ENCODE data around the gene KRT80.

The KRT80 gene

DNA sequence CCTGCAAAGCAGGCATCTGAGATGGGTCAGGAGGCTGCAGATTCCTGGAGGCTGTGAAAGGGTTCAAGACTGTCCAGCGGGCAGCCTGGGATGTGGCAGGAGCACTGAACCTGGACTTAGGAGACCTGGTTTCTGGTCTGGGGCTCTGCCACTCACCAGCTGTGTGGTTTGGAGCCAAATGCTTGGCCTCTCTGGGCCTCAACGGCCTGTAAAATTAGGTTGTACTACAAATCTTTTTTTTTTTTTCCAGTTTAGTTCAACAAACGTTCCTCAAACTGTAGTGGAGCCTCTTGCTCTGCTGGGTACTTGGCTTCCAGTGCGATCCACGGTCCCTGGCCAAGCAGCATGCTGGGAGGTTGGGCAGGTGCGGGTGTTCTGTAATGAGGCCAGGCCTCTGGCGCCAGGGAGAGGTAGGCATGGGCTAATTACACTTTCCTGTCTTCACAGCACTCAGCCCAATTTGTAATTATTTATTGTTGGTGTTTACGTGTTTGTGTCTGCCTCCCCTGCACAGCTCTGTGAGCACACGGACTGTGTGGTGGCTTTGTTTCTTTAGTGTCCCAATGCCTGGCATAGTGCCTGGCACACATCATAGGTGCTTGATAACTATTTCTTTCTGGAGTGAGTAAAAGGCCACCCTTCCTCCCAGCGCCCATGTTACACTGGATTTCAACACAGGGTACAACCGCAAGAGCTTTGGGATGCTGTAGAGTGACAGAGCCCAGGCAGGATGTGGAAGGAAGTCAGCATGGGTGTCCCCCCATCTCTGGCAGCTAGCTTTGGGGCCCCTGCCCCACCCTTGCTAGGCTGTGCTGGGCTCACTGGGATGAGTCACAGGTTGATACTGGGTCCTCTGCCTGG, 5.8 kb upstream of the KRT80 start:
- no peak for DNase-seq (ENCODE audit: low read depth)

DNA sequence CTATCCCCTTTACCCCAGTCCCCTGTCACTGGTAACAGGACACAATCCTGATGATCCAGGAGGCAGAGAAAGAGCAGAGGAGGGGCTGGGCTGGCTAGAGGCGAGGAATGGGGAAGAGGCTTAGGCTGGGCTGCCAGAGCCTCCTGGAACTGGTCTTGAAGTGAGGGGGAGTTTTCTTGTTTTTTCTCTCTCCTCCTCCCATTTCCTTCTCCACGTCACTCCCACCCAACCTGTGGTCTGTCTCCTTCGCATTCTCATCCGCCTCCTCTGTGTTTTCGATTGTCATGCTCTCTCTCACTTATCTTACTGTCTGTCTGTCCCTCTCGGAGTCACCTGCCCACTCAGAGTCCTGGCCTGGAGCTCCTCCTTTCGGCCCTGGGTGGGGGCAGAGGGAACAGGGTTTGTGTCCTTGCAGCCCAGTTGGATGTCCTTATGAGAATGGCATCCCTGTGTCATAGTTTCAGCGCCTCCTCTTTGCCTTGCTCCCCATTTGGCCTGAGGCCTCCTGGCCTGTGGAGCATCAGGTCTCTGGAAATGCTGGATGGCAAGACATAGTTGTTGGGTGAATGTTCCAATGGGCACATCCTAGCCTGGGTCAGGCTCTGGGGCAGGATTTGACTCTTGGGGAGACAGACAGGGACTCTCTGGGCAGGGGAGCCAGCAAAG, 3.4 kb upstream of the KRT80 start:
- DNase-seq (ENCODE audit: low read depth) = no peak

- DNase-seq (ENCODE audit: low read depth) = no peak
Measured at GRCh38 chr12:52193991-52194390, 2.2 kb upstream of the KRT80 start.

GRCh38 chr12:52193532-52193931, 1.7 kb upstream of the KRT80 start:
- no peak for DNase-seq (ENCODE audit: low read depth)

DNA sequence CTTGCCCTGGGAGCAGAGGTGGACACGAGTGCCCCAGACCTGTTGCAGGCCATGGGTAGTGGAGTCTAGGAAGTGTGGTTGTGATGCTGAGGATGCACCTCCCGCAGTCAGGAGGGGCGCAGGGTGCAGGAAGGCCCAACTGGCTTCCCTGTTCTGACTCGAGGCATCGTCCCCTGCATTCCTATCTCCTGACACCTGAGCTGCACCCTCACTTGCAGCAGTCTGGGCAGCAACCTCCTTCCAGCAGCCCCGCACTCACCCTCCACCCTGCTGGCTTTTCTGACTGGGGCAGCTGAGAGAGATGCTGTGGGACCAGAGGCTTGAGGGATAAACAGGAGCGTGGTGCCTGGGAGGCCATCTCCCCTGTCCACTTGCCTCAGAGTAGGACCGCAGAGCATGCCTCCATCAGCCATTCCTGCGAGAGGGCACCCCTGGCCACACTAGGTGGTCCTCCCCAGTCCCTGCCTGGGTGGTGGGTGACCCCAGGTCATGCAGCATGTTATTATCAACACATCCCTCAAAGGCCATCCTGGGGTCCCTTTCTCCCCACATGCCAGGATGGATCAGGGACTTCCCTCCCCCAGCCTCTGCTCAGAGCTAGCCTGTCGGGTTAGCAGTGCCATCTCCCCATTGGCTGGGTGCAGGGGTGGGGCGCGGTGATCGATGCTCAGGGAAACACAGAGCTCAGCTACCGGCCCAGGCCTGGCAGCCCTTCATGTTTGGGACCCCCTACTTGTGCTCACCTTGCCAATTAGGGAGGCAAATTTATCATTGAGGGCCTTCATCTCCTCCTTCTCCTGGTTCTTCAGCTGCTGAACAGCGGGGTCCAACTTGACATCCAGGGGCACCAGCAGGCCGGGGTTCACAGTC, 719 bp downstream of the KRT80 start:
- no peak for DNase-seq (ENCODE audit: low read depth)

GRCh38 chr12:52189376-52190174, 2.2 kb downstream of the KRT80 start:
- no peak for DNase-seq (ENCODE audit: low read depth)

DNA sequence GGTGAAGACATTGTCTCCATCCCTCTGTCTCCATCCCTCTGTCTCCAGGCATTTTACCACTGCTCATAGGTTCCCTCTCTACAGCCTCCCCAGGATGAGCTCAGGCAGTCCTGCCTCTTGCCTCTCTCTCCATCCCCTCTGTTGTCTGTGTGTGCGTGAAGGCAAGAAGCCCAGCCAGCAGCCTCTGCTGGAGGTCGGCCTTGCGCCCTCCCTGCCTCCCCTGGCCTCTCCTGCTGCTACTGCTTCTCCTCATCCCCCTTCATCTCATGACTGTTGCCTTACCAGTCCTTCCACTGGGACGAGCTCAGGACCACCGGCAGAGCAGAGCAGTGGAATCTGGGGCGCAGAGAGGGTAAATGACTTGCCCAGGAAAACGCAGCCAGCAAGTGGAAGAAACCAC, 3.2 kb downstream of the KRT80 start:
- no peak for DNase-seq (ENCODE audit: low read depth)

- no peak for DNase-seq (ENCODE audit: low read depth)
Measured at GRCh38 chr12:52187640-52188039, 4.2 kb downstream of the KRT80 start.

DNA sequence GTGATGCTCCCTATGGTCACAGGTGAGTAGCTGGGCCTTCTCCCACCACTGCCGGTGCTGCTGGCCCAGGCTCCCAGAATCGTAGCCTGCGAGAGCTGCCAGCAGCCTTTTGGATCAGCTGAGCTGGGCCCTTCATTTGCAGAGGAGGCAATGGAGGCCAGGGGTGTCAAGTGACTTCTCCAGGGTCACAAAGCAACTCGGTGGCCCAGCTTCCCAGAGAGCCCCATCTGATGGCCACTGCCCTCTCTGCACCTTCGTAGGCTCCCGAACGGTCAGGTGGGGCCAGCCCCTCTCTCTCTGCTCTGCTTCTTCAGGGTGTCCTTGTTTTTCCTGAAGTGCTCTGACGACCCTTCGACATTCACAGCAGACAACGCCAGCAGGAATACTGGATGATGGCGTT, 4.6 kb downstream of the KRT80 start:
- DNase-seq (ENCODE audit: low read depth) = no peak

DNA sequence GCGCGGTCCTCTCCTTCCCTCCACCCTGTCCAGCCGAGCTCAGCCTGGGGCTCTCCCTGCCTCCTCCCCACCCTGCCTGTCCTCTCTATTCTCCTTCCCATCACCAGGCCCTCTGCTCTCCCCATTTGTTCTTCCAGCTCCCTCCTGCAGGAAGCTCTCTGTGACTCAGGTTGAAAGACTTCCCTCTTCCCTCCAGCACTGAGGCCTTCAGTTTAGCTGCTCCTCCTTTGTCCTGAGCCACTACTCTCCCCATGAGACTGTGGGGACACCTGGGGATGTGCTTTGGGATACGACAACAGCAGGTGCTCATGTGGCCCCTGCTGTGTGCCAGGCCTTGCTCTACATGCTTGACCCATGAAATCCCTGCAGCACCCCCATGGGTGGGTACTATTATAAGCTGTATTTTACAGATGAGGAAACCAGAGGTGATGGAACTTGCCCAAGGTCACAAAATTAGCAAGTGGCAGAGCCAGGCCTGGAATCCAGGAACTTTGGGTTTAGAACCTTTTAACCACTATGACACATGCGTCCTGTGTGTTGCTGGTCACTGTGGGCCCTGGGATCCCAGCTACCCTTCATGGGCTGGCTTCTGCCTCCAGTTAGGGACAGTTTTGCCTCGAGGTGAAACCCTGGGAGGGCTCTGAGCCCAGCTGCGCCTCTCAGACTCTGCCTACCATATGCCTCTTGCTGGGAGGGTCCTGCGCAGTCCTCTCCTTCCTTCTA, 5.5 kb downstream of the KRT80 start:
- no peak for DNase-seq (ENCODE audit: low read depth)

DNA sequence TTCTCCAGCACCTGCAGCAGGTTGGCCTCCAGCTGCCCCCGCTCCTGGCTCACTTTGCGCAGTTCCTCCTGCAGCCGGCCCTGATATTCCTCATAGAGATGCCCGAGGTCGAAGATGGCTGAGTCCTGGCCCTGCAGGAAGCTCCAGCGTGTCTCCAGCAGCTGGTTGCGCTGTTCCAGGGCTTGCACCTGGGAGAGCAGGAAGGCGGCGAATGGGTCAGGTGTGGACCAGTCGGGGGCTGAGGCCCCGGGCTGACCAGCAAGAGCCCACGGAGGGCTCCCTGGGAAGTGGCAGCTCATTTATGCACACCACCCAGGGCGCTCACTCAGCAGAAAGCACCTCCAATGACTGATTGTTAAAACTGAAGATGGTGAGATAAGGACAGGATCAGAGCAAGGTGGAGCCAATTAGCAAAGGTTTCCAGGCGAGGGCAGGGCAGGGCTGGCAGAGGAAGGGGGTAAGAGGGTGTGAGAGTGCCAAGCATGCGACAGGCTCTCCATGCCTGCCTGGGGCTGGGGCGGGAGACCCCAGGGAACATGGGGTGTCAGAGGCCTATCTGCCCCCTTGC, 6.3 kb downstream of the KRT80 start:
- no peak for DNase-seq (ENCODE audit: low read depth)

GRCh38 chr12:52184813-52185212, 7.0 kb downstream of the KRT80 start:
- no peak for DNase-seq (ENCODE audit: low read depth)

GRCh38 chr12:52183971-52184370, 7.8 kb downstream of the KRT80 start:
- DNase-seq (ENCODE audit: low read depth) = no peak

GRCh38 chr12:52183544-52183910, 8.3 kb downstream of the KRT80 start:
- no peak for DNase-seq (ENCODE audit: low read depth)

DNA sequence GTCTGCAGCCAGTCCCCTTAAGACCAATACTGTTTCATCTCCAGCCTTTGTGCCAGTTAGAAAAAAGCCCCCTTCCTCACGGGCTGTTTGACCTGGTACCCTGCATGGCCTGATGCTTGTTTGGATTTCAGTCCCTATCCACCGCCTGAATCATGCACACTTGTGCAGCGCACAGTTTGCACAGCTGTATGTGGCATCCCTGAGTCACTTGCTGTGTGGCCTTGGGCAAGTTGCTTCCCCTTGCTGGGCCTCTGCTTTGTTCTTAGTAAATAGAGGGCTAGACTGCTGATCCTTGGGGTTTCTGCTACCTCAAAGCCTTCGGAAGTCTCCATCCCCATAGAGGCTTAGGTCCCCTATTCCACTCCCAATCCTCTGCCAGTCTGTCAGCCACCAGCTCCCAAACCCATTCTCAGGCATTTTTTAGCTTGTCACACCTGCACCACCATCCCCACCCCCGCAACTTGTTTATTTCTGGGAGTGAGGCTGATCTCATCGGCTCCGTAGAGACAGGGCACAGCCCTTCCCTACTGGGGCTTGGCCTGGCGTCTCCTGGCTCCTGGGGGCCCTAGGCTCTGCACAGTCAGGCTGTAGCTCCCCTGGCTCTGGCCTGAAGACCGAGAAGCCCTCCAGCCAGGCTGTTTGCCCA, 8.8 kb downstream of the KRT80 start:
- no peak for DNase-seq (ENCODE audit: low read depth)

GRCh38 chr12:52182384-52182783, 9.4 kb downstream of the KRT80 start:
- no peak for DNase-seq (ENCODE audit: low read depth)

GRCh38 chr12:52181746-52182145, 10.1 kb downstream of the KRT80 start:
- no peak for DNase-seq (ENCODE audit: low read depth)

- no peak for DNase-seq (ENCODE audit: low read depth)
Measured at GRCh38 chr12:52180971-52181628, 10.7 kb downstream of the KRT80 start.

GRCh38 chr12:52179396-52179973, 12.3 kb downstream of the KRT80 start:
- no peak for DNase-seq (ENCODE audit: low read depth)

All from HS-5 (cell line).